GM12874 (cell line): Measurements from ENCODE around the gene SLC6A13.

Experiments
- TF ChIP-seq, protein P1 (sequence below): IDR thresholded peaks from 2 replicates; pipeline ENCODE4 v1.5.1; 2011; ENCODE audit warnings: low read depth, mild to moderate bottlenecking, control low read depth, low read length, moderate library complexity; ENCODE audit not compliant: insufficient read depth

The SLC6A13 gene

DNA sequence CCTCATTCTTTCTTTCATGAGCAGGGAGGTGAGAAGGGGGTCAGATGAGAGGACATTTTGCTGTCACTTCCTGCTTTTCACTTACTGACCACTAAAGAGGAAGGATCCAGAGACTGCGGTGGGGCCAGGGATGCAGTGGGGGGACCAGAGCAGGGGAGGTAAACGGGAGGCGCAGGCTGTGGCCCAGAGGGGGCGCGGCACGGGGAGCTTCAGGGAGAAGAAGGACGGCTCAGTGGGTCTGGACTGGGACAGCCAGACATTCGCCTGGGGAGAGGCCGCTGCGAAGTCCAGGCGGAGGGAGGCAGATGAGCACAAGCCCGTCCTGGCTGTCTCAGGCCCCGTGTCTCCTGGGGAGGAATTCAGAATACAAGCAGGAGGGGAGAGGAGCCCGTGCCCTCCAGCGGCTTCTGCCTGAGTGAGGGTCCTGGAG is 89.9 kb downstream of the SLC6A13 start:
- TF ChIP-seq, protein P1, sequence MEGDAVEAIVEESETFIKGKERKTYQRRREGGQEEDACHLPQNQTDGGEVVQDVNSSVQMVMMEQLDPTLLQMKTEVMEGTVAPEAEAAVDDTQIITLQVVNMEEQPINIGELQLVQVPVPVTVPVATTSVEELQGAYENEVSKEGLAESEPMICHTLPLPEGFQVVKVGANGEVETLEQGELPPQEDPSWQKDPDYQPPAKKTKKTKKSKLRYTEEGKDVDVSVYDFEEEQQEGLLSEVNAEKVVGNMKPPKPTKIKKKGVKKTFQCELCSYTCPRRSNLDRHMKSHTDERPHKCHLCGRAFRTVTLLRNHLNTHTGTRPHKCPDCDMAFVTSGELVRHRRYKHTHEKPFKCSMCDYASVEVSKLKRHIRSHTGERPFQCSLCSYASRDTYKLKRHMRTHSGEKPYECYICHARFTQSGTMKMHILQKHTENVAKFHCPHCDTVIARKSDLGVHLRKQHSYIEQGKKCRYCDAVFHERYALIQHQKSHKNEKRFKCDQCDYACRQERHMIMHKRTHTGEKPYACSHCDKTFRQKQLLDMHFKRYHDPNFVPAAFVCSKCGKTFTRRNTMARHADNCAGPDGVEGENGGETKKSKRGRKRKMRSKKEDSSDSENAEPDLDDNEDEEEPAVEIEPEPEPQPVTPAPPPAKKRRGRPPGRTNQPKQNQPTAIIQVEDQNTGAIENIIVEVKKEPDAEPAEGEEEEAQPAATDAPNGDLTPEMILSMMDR: no peak

DNA sequence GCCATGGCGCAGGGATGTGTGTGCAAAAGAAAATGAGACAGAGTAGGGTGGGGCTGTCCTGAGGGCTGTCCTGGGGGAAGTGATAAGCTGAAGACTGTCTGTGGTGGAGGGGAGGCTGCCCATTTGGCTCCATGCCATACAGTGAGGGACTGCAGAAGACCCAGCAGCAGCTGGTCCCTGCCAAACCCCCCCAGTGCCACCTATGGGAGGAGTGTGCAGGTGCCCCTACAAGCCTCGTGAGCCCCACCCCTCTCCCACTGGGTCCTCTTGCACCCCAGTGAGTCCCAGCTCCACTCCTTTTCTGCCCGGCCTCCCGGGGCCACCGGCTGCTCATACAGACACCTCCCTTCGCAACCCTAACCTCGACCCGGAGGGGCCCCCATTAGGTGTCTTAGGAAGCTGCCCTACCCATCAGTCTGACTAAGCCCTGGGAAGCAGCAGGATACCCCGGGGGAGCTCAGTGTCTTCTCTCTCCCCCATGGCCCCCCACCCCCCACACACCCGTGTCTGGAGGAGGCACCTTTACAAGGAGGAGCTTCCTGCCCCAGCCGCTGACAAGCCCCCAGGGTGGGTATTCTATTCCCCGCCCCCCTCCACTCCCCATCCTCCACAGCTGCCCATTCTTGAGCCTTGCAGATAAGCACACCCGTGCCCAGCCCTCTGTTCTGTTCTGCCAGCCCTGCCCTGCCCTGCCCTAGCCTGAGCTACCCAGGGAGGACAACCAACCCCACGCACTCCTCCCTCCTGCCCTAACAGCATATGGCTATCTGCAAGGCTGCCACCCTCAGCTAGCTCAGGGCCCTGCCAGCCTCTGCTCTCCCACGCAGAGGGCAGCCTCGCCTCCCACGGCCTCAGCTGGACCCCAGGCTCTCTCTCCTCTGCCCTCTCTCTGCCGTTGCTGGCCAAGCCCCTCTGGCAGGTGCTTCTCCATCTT is 90.6 kb downstream of the SLC6A13 start:
- TF ChIP-seq, protein P1: no peak

DNA sequence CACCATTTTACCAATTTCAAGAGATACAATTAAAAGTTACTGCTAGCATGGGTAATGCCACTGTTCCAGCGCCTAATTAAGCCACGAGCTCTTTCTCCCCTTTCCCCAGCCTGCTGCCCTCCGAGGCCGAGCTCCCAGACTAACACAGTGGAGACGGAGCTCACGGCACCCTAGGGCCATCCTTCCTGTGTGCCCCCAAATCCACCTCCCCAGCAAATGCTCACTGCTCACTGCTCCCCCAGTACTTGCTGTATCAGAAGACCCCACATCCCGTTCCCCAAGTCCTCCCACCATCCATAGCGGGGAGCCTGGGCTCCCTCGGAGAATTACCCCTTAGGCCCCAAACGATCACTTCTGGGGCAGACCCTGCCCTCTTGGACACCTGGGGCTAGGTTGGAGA is 91.4 kb downstream of the SLC6A13 start:
- TF ChIP-seq, protein P1: no peak
